Breast epithelium (tissue), 3 donors: ENCODE data around the gene LRPPRC.
"Not testable (repeated sequence)": the region's sequence is repeated elsewhere in the genome, so short reads cannot be mapped to it uniquely, and the experiment has no call there.

ENCODE experiments used
- CTCF ChIP-seq, 3 donors: fragments of 450-650 bp; IDR thresholded peaks; one replicate each; pipeline ENCODE4 v1.5.1; 2016 to 2017; ENCODE audit warnings: antibody characterized with exemption in 3 of 3, mild to moderate bottlenecking in 3 of 3, moderate library complexity in 3 of 3
- POLR2A ChIP-seq: fragments of 450-650 bp; IDR thresholded peaks from one replicate; pipeline ENCODE4 v1.6.1; 2016; ENCODE audit warnings: antibody characterized with exemption, mild to moderate bottlenecking, moderate library complexity
- POLR2AphosphoS5 ChIP-seq, 3 donors: sonication (generic); formaldehyde crosslinking; IDR thresholded peaks; one replicate each; pipeline ENCODE4 v1.6.1; 2017; ENCODE audit warnings: antibody characterized with exemption in 3 of 3

- not testable (repeated sequence) for TF ChIP-seq CTCF (IDR thresholded peaks at IDR 0.05); POLR2A; POLR2AphosphoS5 (IDR thresholded peaks at IDR 0.05)
Observed at GRCh38 chr2:43911136-43911790, 84.5 kb downstream of the LRPPRC start.
